Heart right ventricle (tissue), 16 donors: ENCODE measurements around the gene TBL1XR1. TPM values are rescaled to one million over a fixed set of nuclear protein-coding genes. Genes with fewer than 3 reads are reported as not detected.

Source experiments
- ATAC-seq, 8 donors: fragments of 200-7000 bp; cut with Tn5 transposase; one replicate each; pipeline ENCODE4 v1.9.1; 2020; ENCODE audit warnings: mild to moderate bottlenecking in 8 of 8, moderate library complexity in 8 of 8, moderate number of reproducible peaks in 1 of 8
- DNase-seq, 2 donors: peaks; one replicate each; pipeline ENCODE4 v3.0.0-alpha.2; 2020
- H3K27ac ChIP-seq, 10 donors: fragments of 200-600 bp; sonication (generic) in 2 of 10; one replicate each; pipeline versions ENCODE4 v1.5.0 to v1.8.0; 2020 to 2022; ENCODE audit warnings: mild to moderate bottlenecking in 3 of 10
- H3K27me3 ChIP-seq, 7 donors: fragments of 200-600 bp; one replicate each; pipeline ENCODE4 v1.8.0; 2021 to 2022; ENCODE audit warnings: mild to moderate bottlenecking in 2 of 7
- H3K36me3 ChIP-seq, 9 donors: fragments of 200-600 bp; sonication (generic) in 1 of 9; one replicate each; pipeline versions ENCODE4 v1.5.0 to v1.8.0; 2020 to 2022; ENCODE audit warnings: mild to moderate bottlenecking in 2 of 9
- H3K4me1 ChIP-seq, 9 donors: fragments of 200-600 bp; sonication (generic) in 1 of 9; one replicate each; pipeline versions ENCODE4 v1.5.0 to v1.8.0; 2020 to 2022; ENCODE audit warnings: mild to moderate bottlenecking in 4 of 9
- H3K4me3 ChIP-seq, 10 donors: fragments of 200-600 bp; sonication (generic) in 2 of 10; one replicate each; pipeline versions ENCODE4 v1.5.0 to v1.8.0; 2020 to 2022; ENCODE audit warnings: mild to moderate bottlenecking in 7 of 10, moderate library complexity in 2 of 10
- H3K9me3 ChIP-seq, 11 donors: fragments of 200-600 bp in 10 of 11; sonication (generic) in 2 of 11; one replicate each; pipeline versions ENCODE4 v1.5.0 to v1.8.0; 2013 to 2022; ENCODE audit warnings: mild to moderate bottlenecking in 2 of 11, control low read depth in 1 of 11, moderate library complexity in 1 of 11
- CTCF ChIP-seq, 9 donors: fragments of 200-600 bp; sonication (generic) in 2 of 9; IDR thresholded peaks; one replicate each; pipeline versions ENCODE4 v1.5.0 to v1.8.0; 2021 to 2022; ENCODE audit warnings: antibody characterized with exemption in 9 of 9, mild to moderate bottlenecking in 5 of 9, moderate library complexity in 1 of 9
- WGBS, 2 donors: extraction: QIAGEN DNeasy Blood & Tissue Kit; methylation state at CpG; one replicate each; pipeline ENCODE4 v1.1.7; 2013; ENCODE audit warnings: inconsistent platforms in 1 of 2; 5-methylcytosine and 5-hydroxymethylcytosine counted together
- intact Hi-C, 10 donors: fragments of 100-400 bp; cut with DNase I; formaldehyde crosslinking; loops; one replicate each; pipeline versions ENCODE4 v1.11.1 to v1.14.2; 2022
- polyA plus RNA-seq, 2 donors: library from polyadenylated mRNA; stranded (reverse); fragments of 200-250 nt; gene quantifications; one replicate each; pipeline ENCODE4 v1.2.3, GENCODE V29; 2013
- total RNA-seq, 10 donors: library from RNA; stranded (reverse); fragmentation: NEBNext Ultra II Directional in 3 of 10; extraction: Animal tissue kit (Norgen Biotek cat#: 25700) in 3 of 10; gene quantifications; one replicate each; pipeline versions ENCODE4 v1.2.1 to v1.2.4, GENCODE V29; 2021 to 2023
- donor health status: Arrhythmogenic right ventricular cardiomyopathy.
- donor health status: ischemic (EF 13 %, LVEDD 7.1; RV severe dilation, severe dysfunction).
- donor health status: healthy with polysubstance abuse.
- donor health status: DM: no; HTN: yes; CAD: no.
- donor health status: DM: no; HTN: no; CAD: no.
- donor health status: ischemic (EF 25% LVEDD 6.9; RV normal size, moderate dysfunction).
- donor health status: ischemic (EF 25% LVEDD 5.7; RV mildly dilated, moderate dysfunction).
- donor health status: healthy.
- donor health status: DM: yes; HTN: yes; CAD: no.
- donor health status: Ischemic cardiomyopathy.
- donor health status: ischemic (EF 35%, LVEDD 5.7; RV mildly dilated, moderate dysfunction).
- donor health status: nonischemic (EF 11% LVEDD 7.7; RV severe dilation, severe dysfunction).
- donor health status: DM: yes; HTN: yes; CAD: no.
- donor health status: PGD.
- donor health status: ischemic (EF 29% LVEDD 5.4; RV normal size, mild dysfunction).
- donor health status: nonischemic (EF 23%, LVEDD 6.1; RV moderate dilation, normal function).

TBL1XR1 gene
- total and polyA plus RNA-seq, 12 donors: 25.7 to 184 (median 121) TPM

DNA sequence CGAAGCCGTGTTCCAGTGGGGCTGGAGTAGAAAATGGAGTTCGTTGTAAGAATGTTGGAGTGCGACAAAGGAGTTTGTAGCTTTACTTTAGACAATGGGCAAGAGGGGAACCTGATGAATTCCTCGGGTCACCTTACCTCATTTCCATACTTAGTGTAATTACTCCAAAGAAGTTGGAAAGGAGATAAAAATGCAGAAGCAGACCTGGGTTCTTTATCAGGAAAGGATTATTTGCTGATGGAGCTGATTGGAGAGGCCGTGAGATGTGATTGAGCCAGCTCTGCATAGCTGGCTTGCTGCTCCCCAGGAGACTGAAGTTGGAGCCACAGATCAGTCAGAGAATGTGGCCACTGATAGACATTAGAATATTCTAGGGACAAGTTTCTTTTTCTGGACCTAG lies 33.4 kb upstream of the TBL1XR1 start:
- WGBS, 2 donors: 79 to 93% methylated on average over 6 of the region's 6 CpGs
- Histone ChIP-seq H3K27me3 (no peaks in the 10 kb centered on the region), H3K36me3 (no peaks in the 10 kb centered on the region), H3K4me3 (no peak overlapping the region), H3K9me3 (peaks cover 0 to 3% (median 0%) of the 10 kb centered on the region in 11 donors), H3K27ac (no peak overlapping the region), H3K4me1 (peaks cover 0 to 4% (median 0%) of the 10 kb centered on the region in 9 donors)
- ATAC-seq: no peak
- intact Hi-C loops: no loop called here
- TF ChIP-seq CTCF (IDR thresholded peaks at IDR 0.05): no peak
- DNase-seq: no peak

DNA sequence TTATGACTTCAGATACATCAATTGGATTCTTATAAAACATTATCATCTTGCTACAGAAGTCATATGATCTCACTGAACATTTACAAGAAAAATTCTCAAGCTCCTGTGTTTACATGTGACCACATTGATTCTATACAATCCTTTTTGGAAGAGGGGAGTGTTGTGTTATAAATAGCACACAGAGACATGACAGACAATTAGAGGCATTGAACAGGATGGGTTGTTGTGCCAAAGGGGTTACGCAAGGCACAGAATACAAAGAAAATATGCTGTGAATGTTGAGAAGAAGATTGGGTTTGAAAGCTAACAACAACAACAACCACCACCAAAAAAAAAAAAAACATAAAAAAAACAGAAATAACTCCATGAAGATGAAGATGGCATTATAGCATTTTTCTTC lies 32.5 kb upstream of the TBL1XR1 start:
- Histone ChIP-seq H3K27ac (no peak overlapping the region), H3K9me3 (peaks cover 0 to 3% (median 0%) of the 10 kb centered on the region in 11 donors), H3K4me3 (no peak overlapping the region), H3K36me3 (no peaks in the 10 kb centered on the region), H3K4me1 (peaks cover 0 to 4% (median 0%) of the 10 kb centered on the region in 9 donors), H3K27me3 (no peaks in the 10 kb centered on the region)
- no peak for TF ChIP-seq CTCF (IDR thresholded peaks at IDR 0.05)
- intact Hi-C loops: loop anchor here in 1 of 10 donors (10.0 kb wide), 1 partner anchor 55 kb away; no protein-coding TSS in a partner anchor
- no peak for ATAC-seq
- WGBS, 2 donors: 96 to 97% methylated on average over 1 of the region's 1 CpG
- DNase-seq: no peak

- intact Hi-C loops: loop anchor here in 1 of 10 donors (10.0 kb wide), 1 partner anchor 56 kb away; no protein-coding TSS in a partner anchor
- H3K27ac ChIP-seq: no peak overlapping the region
- H3K4me1 ChIP-seq: peaks cover 0 to 7% (median 0%) of the 10 kb centered on the region in 9 donors
- DNase-seq (no peak), ATAC-seq (no peak)
- H3K36me3 ChIP-seq: no peaks in the 10 kb centered on the region
- no peak for TF ChIP-seq CTCF (IDR thresholded peaks at IDR 0.05)
- 94 to 99% methylated on average over 25 of the region's 25 CpGs for WGBS, 2 donors
- peaks cover 0 to 3% (median 0%) of the 10 kb centered on the region in 11 donors for H3K9me3 ChIP-seq
- H3K4me3 ChIP-seq: no peak overlapping the region
- no peaks in the 10 kb centered on the region for H3K27me3 ChIP-seq
Observed at GRCh38 chr3:177228601-177229190, 31.4 kb upstream of the TBL1XR1 start.

- Histone ChIP-seq H3K36me3 (no peaks in the 10 kb centered on the region), H3K27me3 (no peaks in the 10 kb centered on the region), H3K4me3 (no peak overlapping the region), H3K4me1 (peaks cover 0 to 12% (median 0%) of the 10 kb centered on the region in 9 donors), H3K27ac (no peak overlapping the region), H3K9me3 (peaks cover 0 to 3% (median 0%) of the 10 kb centered on the region in 11 donors)
- intact Hi-C loops: loop anchor here in 1 of 10 donors (10.0 kb wide), 1 partner anchor 60 kb away; no protein-coding TSS in a partner anchor
- no peak for DNase-seq
- no peak for TF ChIP-seq CTCF (IDR thresholded peaks at IDR 0.05)
- no peak for ATAC-seq
Observed at GRCh38 chr3:177224414-177224813, 27.1 kb upstream of the TBL1XR1 start.
